ENCODE data around the gene ZMYM2.

- TF ChIP-seq CTCF (conservative IDR thresholded peaks at IDR 0.05), result no peak
- no peak for TF ChIP-seq ZFX (IDR thresholded peaks at IDR 0.05)
These were observed 43.1 kb downstream of the ZMYM2 start for GRCh38 chr13:20001366-20002190.
